IgD-negative memory B cell (primary cell): Measurements from ENCODE around the gene AWAT2. TPM values are rescaled to one million over a fixed set of nuclear protein-coding genes. Genes with fewer than 3 reads are reported as not detected.
"Not testable (repeated sequence)": the region's sequence is repeated elsewhere in the genome, so short reads cannot be mapped to it uniquely, and the experiment has no call there.

Source experiments
- H3K27ac Mint-ChIP-seq, 3 donors: one replicate each; pipeline ENCODE4 v1.8.0; 2020 to 2022; ENCODE audit warnings: mild to moderate bottlenecking in 3 of 3, mixed read lengths in 3 of 3, moderate library complexity in 1 of 3
- H3K27me3 Mint-ChIP-seq: one replicate; pipeline ENCODE4 v1.8.0; 2021; ENCODE audit warnings: mixed read lengths
- H3K36me3 Mint-ChIP-seq: one replicate; pipeline ENCODE4 v1.8.0; 2020; ENCODE audit warnings: mild to moderate bottlenecking, mixed read lengths
- H3K4me1 Mint-ChIP-seq, 3 donors: one replicate each; pipeline ENCODE4 v1.8.0; 2020 to 2022; ENCODE audit warnings: mixed read lengths in 3 of 3, mild to moderate bottlenecking in 1 of 3
- H3K4me3 Mint-ChIP-seq, 4 donors: one replicate each; pipeline ENCODE4 v1.8.0; 2020 to 2022; ENCODE audit warnings: mild to moderate bottlenecking in 4 of 4, mixed read lengths in 4 of 4, moderate library complexity in 3 of 4
- H3K9me3 Mint-ChIP-seq, 3 donors: one replicate each; pipeline ENCODE4 v1.8.0; 2020 to 2021; ENCODE audit warnings: mixed read lengths in 3 of 3, mild to moderate bottlenecking in 1 of 3
- polyA plus RNA-seq: library from polyadenylated mRNA; unstranded; fragments of 300-500 nt; fragmentation: Illumina TruSeq; gene quantifications from one replicate; pipeline ENCODE4 v1.2.3, GENCODE V29; 2021

AWAT2 gene
- polyA plus RNA-seq, 1 donor from 2014 or later: not detected

DNA sequence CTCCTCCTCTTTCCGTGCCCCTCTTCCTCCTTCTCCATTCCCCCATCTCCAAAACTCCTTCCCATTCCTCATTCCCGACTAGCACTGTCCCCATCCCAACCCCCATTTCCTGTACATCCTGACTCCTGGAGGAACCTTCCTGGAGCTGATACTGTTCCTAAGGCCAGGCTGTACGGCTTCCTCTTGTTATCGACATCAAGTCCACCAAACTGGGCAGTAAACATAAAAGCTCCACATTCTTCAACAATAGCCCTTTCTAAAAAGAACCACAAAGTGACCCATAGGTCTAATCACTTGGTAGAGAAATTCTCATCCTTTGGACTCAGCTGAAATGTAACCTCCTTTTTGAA lies 22.9 kb downstream of the AWAT2 start:
- no peaks in the 10 kb centered on the region for H3K9me3 Mint-ChIP-seq
- no peaks in the 10 kb centered on the region for H3K4me1 Mint-ChIP-seq
- no peak overlapping the region for H3K27ac Mint-ChIP-seq
- H3K4me3 Mint-ChIP-seq: no peak overlapping the region
- H3K27me3 Mint-ChIP-seq: peaks cover 16% of the 10 kb centered on the region
- no peaks in the 10 kb centered on the region for H3K36me3 Mint-ChIP-seq

DNA sequence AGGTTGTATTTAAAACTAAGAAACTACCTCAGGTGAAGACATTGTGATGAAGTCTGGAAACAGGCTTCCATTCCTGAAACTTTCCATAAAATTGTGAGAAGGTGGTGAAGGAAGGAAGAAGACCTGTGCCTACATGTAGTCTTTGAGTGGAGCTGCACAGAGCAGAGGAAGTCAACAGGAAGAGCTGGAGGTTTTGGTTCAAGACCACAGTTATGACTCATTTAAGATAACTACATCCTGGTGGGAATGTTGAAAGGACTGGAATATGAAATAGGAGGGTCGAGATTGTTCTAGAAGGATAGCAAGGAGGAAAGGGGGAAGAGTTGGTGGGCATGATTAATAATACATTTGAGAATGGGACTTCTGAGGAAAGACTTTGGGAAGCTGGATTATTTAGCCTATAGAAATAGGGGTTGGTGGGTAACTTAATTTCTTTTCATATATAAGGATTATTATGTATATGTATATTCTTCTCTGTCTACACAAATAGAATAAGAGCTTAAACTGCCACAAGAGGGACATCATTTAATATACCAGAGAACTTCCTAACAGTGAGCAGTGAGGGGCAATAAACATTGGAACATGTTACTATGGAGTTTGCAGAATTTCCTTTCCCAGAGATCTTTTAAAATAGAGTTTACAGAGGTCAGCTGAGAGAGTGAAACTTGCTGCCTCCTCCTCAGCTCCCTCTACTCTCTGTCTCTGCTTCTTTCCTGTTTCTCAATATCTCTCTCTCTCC lies 23.5 kb downstream of the AWAT2 start:
- peaks cover 0 to 1% (median 0%) of the 10 kb centered on the region in 3 donors for H3K9me3 Mint-ChIP-seq
- H3K4me1 Mint-ChIP-seq: no peaks in the 10 kb centered on the region
- peaks cover 12% of the 10 kb centered on the region for H3K27me3 Mint-ChIP-seq
- no peaks in the 10 kb centered on the region for H3K36me3 Mint-ChIP-seq
- H3K27ac Mint-ChIP-seq: no peak overlapping the region
- no peak overlapping the region for H3K4me3 Mint-ChIP-seq

DNA sequence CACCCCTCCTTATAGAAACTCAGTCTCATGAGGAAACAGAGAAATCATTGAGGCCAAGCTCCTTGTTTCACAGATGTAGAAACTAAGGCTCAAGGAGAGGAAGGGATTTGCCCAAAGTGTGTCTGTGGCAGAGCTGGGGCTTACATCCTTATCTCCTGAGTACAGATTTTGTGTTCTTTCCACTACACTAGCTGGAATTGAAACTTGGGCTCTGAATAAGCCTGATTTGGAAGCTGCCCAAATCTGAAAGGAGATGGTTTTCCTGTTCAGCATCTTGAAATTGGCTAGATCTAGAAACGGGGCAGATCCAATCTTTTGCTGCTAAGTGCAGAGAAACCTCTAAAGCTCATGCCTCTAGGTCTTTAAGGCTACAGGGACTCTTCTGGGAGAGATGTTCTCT lies 24.3 kb downstream of the AWAT2 start:
- Mint-ChIP-seq H3K4me1 (no peaks in the 10 kb centered on the region), H3K9me3 (peaks cover 0 to 1% (median 0%) of the 10 kb centered on the region in 3 donors), H3K4me3 (no peak overlapping the region), H3K27ac (no peak overlapping the region), H3K27me3 (peaks cover 11% of the 10 kb centered on the region), H3K36me3 (no peaks in the 10 kb centered on the region)

DNA sequence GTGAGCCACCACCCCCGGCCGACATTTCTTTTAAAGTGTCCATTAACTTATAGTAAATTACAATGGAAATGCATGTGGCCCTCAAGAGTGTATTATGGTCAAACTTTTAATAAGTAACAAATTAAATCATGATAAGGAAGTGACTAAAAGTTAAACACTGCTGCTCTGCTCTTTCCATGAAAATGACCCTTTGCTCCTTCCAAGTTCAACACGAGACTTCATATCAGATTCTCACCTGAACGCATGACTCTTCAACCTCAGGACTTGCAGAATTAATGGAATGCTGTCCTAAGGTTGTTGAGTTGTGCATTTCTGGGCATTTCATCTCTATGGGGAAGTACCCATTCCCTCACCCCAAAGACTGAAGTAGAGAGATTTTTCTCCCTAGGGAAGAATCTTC lies 27.1 kb downstream of the AWAT2 start:
- Mint-ChIP-seq H3K4me3 (no peak overlapping the region), H3K4me1 (no peaks in the 10 kb centered on the region), H3K27ac (no peak overlapping the region), H3K9me3 (peaks cover 0 to 8% (median 2%) of the 10 kb centered on the region in 3 donors), H3K27me3 (peaks cover 8% of the 10 kb centered on the region), H3K36me3 (peaks cover under 1% of the 10 kb centered on the region)

DNA sequence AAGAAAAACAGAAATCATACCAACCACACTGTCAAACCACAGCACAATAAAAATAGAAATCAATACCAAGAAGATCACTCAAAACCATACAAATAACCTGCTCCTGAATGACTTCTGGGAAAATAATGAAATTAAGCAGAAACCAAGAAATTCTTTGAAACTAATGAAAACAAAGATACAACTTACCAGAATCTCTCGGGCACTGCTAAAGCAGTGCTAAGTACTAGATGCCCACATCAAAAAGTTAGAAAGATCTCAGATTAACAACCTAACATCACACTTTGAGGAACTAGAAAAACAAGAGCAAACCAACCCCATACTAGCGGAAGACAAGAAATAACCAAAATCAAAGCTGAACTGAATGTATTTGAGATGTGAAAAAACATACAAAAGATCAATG lies 33.2 kb downstream of the AWAT2 start:
- H3K27ac Mint-ChIP-seq: no peak overlapping the region

DNA sequence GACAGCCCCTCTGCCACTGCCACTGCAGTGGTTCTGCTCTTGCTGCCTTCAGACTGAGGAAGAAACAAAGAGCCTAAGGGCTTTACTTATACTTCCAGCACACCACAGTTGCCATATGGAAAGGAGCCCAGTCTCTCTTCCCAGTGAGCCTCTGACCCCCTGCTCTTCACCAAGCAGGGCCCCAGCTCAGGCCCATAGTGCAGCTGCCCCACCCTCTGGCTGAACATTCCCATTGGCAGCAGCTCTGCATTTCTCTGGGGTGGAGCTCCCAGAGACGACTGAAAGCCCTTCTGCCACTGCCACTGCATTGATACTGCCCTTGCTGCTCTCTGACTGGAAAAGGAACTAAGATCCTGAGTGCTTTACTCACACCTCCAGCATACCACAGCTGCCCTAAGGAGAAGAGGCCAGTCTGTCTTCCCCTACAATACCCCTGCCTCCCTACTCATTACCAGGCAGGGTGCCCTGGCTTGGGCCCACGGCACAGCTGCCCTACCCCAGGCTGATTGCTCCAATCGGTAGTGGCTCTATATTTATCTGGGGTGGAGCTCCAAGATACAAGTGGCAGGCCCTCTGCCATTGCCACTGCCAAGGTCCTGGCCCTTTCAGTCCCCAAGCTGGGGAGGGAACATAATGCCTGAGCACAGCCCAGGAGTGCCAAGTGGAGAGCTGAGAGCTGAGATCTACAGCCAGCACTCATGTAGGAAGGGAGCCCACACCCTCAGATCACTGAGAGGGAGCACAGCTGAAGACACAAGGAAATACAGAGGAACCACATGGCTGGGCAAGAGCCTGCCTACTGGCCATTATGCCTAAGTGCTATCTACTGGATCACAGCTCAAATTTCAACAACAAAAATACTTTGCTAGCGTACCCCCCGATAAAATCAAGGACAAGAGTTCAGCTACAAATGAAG lies 36.0 kb downstream of the AWAT2 start:
- peaks cover 0 to 9% (median 1%) of the 10 kb centered on the region in 3 donors for H3K9me3 Mint-ChIP-seq
- H3K4me1 Mint-ChIP-seq: no peaks in the 10 kb centered on the region
- H3K4me3 Mint-ChIP-seq: no peak overlapping the region
- peaks cover 22% of the 10 kb centered on the region for H3K27me3 Mint-ChIP-seq
- H3K27ac Mint-ChIP-seq: no peak overlapping the region
- peaks cover 3% of the 10 kb centered on the region for H3K36me3 Mint-ChIP-seq

More for the DNA sequence above, 33.2 kb downstream of the AWAT2 start:
- no peak overlapping the region for H3K4me3 Mint-ChIP-seq
- H3K27me3 Mint-ChIP-seq: peaks cover 16% of the 10 kb centered on the region
- no peaks in the 10 kb centered on the region for H3K4me1 Mint-ChIP-seq
- peaks cover 3% of the 10 kb centered on the region for H3K36me3 Mint-ChIP-seq
- peaks cover 0 to 9% (median 3%) of the 10 kb centered on the region in 3 donors for H3K9me3 Mint-ChIP-seq

DNA sequence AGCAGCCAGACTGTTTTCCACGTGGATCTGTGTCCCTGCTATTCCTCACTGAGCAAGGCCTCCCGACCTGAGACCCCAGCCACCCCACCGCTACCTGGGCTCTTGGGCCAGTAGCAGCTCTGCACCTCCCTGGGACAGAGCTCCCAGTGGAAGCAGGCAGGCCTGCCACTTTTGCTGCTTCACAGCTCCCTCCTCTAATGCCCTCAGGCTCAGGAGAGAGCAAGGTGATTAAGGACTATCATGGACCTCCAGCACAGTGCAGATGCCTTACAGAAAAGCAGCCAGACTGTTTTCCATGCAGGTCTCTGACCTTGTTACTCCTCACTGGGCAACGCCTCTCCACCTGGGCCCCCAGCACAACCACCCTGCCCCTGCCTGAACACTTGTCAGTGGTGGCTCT lies 37.0 kb downstream of the AWAT2 start:
- H3K4me1 Mint-ChIP-seq: no peaks in the 10 kb centered on the region
- peaks cover 22% of the 10 kb centered on the region for H3K27me3 Mint-ChIP-seq
- no peak overlapping the region for H3K4me3 Mint-ChIP-seq
- peaks cover 0 to 2% (median 1%) of the 10 kb centered on the region in 3 donors for H3K9me3 Mint-ChIP-seq
- H3K36me3 Mint-ChIP-seq: peaks cover 3% of the 10 kb centered on the region
- H3K27ac Mint-ChIP-seq: no peak overlapping the region

DNA sequence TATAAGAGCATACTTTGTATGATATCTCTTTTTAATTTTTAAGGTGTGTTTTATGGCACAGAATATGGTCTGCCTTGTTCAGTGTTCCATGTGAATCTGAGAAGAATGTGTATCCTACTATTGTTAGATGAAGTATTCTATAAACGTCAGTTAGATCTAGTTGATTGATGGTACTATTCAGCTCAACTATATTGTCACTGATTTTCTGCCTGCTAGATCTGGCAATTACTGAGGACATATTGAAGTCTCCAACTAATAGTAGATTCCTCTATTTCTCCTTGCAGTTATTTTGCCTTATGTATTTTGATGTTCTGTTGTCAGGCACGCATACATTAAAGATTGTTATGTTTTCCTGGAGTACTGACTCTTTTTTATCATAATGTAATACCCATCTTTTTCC lies 39.8 kb downstream of the AWAT2 start:
- no peak overlapping the region for H3K27ac Mint-ChIP-seq
- no peaks in the 10 kb centered on the region for H3K36me3 Mint-ChIP-seq
- H3K4me3 Mint-ChIP-seq: no peak overlapping the region
- no peaks in the 10 kb centered on the region for H3K4me1 Mint-ChIP-seq
- peaks cover 0 to 3% (median 0%) of the 10 kb centered on the region in 3 donors for H3K9me3 Mint-ChIP-seq
- H3K27me3 Mint-ChIP-seq: peaks cover 16% of the 10 kb centered on the region

DNA sequence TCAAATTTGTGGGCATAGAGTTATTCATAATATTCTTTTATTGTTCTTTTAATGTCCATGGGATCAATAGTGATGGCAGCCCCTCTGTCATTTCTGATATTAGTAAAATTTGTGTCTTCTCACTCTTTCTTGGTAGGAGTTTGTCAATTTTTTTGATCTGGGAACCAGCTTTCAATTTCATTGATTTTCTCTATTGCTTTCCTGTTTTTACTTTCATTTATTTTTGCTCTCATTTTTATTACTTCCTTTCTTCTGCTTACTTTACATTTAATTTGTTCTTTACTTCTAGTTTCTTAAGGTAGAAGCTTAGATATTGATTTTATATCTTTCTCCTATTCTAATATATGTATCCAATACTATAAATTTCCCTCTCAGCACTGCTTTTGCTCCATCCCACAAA lies 40.7 kb downstream of the AWAT2 start:
- H3K27me3 Mint-ChIP-seq: peaks cover 12% of the 10 kb centered on the region
- H3K4me3 Mint-ChIP-seq: no peak overlapping the region
- peaks cover 0 to 3% (median 0%) of the 10 kb centered on the region in 3 donors for H3K9me3 Mint-ChIP-seq
- H3K27ac Mint-ChIP-seq: no peak overlapping the region
- no peaks in the 10 kb centered on the region for H3K4me1 Mint-ChIP-seq
- no peaks in the 10 kb centered on the region for H3K36me3 Mint-ChIP-seq

DNA sequence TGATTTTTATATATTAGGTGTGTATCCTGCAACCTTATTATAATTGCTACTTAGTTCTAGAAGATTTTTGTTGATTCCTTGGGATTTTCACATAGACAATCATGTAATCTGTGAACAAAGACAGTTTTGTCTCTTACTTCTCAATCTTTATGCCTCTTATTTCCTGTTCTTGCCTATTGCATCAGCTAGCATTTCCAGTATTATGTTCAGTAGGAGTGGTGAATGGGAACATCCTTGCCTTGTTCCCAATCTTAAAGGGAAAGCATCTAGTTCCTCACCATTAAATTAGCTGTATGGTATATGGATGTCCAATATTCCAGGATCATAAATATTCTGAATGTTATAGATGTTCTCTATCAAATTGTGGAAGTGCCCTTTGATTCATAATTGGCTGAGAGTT lies 41.8 kb downstream of the AWAT2 start:
- H3K27ac Mint-ChIP-seq: no peak overlapping the region
- H3K36me3 Mint-ChIP-seq: no peaks in the 10 kb centered on the region
- H3K27me3 Mint-ChIP-seq: peaks cover 10% of the 10 kb centered on the region
- H3K9me3 Mint-ChIP-seq: peaks cover 0 to 3% (median 0%) of the 10 kb centered on the region in 3 donors
- H3K4me1 Mint-ChIP-seq: no peaks in the 10 kb centered on the region
- H3K4me3 Mint-ChIP-seq: no peak overlapping the region

DNA sequence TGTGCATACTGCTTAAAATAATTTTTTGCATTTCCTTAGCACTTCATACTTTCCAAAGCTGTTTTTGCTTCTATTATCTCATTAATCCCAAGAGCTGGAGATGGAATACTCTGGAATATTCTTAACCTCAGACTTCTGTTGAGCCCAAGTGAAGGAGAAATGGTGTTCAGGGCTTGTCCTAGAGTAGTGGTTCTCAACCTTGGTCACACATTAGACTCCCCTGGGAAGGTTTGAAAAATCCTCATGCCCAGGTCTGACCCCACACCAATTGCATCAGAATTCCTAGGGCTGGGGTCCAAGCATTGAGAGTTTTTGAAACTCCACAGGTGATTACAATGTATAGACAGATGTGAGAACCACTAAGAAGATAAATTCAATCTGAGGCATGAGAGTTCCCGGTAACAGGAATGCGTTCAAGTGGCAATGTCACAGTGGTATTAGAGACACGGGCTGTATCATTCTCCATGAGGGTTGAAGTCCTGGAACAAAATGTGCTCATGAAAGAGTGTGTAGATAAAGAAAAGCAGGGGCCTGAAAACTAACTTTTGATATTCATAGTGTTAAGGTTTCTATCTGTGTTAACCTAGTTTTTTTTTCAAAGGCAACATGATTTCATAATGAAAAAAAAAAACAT lies 47.9 kb downstream of the AWAT2 start:
- no peaks in the 10 kb centered on the region for H3K4me1 Mint-ChIP-seq
- peaks cover 0 to 3% (median 0%) of the 10 kb centered on the region in 3 donors for H3K9me3 Mint-ChIP-seq
- H3K27ac Mint-ChIP-seq: no peak overlapping the region
- H3K36me3 Mint-ChIP-seq: no peaks in the 10 kb centered on the region
- H3K4me3 Mint-ChIP-seq: no peak overlapping the region
- H3K27me3 Mint-ChIP-seq: peaks cover 2% of the 10 kb centered on the region

DNA sequence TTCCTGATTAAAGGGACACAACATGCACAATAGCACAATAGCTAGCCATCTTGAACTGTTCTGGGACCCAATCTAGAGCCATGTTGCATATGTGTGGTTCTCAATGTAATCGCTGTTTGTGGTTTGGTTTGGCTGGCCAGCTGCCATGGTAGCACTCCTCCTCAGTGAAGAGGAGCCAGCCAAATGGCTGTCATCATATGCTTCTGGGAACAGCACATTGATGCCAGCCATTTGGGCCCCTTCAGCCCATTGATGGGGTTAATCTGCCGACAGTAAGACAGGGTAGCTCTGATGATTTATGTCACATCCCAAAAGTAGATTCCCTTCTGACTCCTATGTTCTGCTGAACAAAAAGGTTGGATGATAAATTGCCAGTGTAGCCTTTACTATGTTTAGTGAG lies 48.5 kb downstream of the AWAT2 start:
- peaks cover 0 to under 1% (median 0%) of the 10 kb centered on the region in 3 donors for H3K9me3 Mint-ChIP-seq
- H3K27ac Mint-ChIP-seq: no peak overlapping the region
- no peaks in the 10 kb centered on the region for H3K36me3 Mint-ChIP-seq
- H3K27me3 Mint-ChIP-seq: peaks cover 2% of the 10 kb centered on the region
- H3K4me3 Mint-ChIP-seq: no peak overlapping the region
- no peaks in the 10 kb centered on the region for H3K4me1 Mint-ChIP-seq

DNA sequence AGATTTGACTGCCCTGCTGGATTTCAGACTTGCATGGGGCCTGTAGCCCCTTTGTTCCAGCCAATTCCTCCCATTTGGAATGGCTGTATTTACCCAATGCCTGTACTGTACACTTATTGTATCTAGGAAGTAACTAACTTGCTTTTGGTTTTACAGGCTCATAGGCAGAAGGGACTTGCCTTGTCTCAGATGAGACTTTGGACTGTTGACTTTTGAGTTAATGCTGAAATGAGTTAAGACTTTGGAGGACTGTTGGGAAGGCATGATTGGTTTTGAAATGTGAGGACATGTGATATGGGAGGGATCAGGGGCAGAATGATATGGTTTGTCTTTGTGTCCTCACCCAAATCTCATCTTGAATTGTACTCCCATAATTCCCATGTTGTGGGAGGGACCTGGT lies 51.4 kb downstream of the AWAT2 start:
- not testable (repeated sequence) for H3K4me1 Mint-ChIP-seq, H3K4me3 Mint-ChIP-seq, H3K36me3 Mint-ChIP-seq, H3K27me3 Mint-ChIP-seq, H3K27ac Mint-ChIP-seq, H3K9me3 Mint-ChIP-seq

DNA sequence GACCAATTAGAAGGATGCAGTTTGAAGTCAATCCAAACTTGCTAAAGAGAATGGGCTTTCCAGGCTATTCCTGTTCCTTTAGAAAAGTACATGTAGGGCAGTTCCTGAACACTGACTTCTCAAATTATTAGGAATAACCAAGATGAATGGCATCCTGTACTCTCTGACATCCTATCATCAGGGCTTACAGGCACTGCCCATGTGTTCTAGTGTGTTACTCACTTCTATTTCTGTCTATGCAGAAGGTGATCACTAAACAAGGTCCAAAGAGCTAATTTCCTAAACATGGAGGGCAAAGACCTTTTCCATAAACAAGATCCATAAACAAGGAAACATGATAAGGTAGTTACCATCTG lies 53.6 kb downstream of the AWAT2 start:
- Mint-ChIP-seq H3K36me3 (no peaks in the 10 kb centered on the region), H3K27ac (no peak overlapping the region), H3K4me3 (no peak overlapping the region), H3K27me3 (peaks cover 2% of the 10 kb centered on the region), H3K9me3 (no peaks in the 10 kb centered on the region), H3K4me1 (no peaks in the 10 kb centered on the region)

DNA sequence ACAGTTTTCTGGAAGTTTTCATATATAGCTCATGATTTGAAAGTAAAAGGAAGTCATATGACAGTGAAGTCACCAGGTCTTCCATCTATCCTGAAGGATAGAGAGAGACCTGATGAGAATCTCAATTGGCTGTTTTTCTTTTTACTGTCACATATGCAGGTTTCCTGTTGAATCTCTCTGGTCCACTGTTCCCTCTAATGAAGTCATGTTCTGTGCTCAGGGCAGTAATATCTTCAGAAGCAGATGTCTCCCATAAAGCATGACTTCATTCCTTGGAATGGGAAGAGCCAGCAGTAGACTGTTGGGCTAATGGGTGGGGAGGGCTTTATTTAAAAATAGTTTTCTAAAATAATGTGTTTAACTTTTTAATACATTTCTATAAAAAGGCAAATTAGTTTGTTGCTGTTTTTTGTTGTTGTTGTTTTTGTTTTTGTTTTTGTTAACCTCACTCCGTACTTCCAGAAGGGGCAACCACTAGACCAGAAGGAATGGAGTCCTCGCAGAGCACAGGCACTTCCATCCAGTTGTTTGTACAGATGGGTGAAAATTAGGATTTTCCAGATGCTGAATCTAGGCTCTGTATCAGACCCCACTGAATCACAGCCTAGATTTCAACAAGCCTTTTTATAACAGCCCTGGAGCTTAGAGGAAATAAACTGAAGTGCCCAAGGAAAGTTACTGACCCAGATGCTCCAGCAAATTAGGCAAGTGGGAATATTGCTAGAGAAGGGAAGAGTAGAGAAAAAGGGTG lies 54.2 kb downstream of the AWAT2 start:
- no peaks in the 10 kb centered on the region for H3K4me1 Mint-ChIP-seq
- H3K27ac Mint-ChIP-seq: no peak overlapping the region
- H3K27me3 Mint-ChIP-seq: peaks cover 2% of the 10 kb centered on the region
- no peak overlapping the region for H3K4me3 Mint-ChIP-seq
- no peaks in the 10 kb centered on the region for H3K36me3 Mint-ChIP-seq
- H3K9me3 Mint-ChIP-seq: no peaks in the 10 kb centered on the region
